ENCODE results near the gene BRD7. TPM values are rescaled to one million over a fixed set of nuclear protein-coding genes. Genes with fewer than 3 reads are reported as not detected.

BRD7 gene
- total and polyA plus RNA-seq, 2 donors (not counting 1 experiment from before 2014, with no cell fraction given) = 29.8 to 64.5 TPM

DNA sequence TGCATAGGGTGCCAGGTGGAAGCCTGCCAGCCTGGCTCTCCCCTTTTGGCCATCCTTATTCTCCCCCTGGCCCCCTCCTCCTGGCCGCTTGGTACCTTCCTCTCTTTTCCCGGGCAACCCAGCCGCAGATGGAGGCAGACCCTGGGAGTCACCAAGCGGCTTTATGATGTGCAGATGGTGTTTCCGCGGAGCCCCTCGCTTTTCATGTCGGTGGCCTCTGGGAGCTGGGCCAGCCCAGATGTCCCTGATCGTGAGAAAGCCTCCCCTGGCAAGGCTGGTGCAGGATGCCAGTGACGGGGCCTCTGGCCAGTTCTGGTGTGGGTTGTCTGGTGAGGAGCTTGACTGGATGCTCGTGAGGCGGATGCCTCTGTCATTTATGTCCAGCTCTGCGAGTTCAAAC is 18.0 kb upstream of the BRD7 start:
- Mint-ChIP-seq H3K4me3 (no peak overlapping the region), H3K27me3 (peaks cover 11% of the 10 kb centered on the region), H3K4me1 (peaks cover 2% of the 10 kb centered on the region), H3K27ac (no peak overlapping the region), H3K9me3 (ENCODE audit: insufficient read depth) (no peaks in the 10 kb centered on the region)
- Histone ChIP-seq H3K27ac (ENCODE audit: low read length in 2 of 2) (no peak overlapping the region), H3K36me3 (replicated peaks in 1 of 2; ENCODE audit: control extremely low read depth in 1 of 2, control insufficient read depth in 1 of 2, extremely low read depth in 1 of 2, insufficient read depth in 2 of 2, low read length in 1 of 2) (no peaks in the 10 kb centered on the region), H3K9me3 (ENCODE audit: control extremely low read depth in 1 of 3, control insufficient read depth in 2 of 3, insufficient read depth in 1 of 3, low read length in 2 of 3) (peaks cover 0 to 3% (median 0%) of the 10 kb centered on the region in 3 donors), H4K20me1 (ENCODE audit: control insufficient read depth, insufficient read depth, low read length, poor library complexity, severe bottlenecking) (no peaks in the 10 kb centered on the region), H3K4me3 (ENCODE audit: control extremely low read depth in 1 of 5, extremely low read depth in 1 of 5, insufficient read depth in 1 of 5, low read depth in 2 of 5, low read length in 4 of 5) (no peak overlapping the region), H3K4me1 (ENCODE audit: control insufficient read depth in 2 of 2, insufficient read depth in 2 of 2, low read length in 2 of 2) (no peaks in the 10 kb centered on the region), H3K9ac (ENCODE audit: low read length) (no peak overlapping the region), H3K4me2 (replicated peaks; ENCODE audit: low read depth, low read length, poor library complexity, severe bottlenecking) (no peak overlapping the region), H2AFZ (ENCODE audit: insufficient read depth, low read depth, low read length, poor library complexity, severe bottlenecking) (no peak overlapping the region), H3K27me3 (replicated peaks in 1 of 4; ENCODE audit: control extremely low read depth in 1 of 4, control insufficient read depth in 3 of 4, insufficient read depth in 4 of 4, low read length in 3 of 4) (peaks cover 0 to 9% (median 0%) of the 10 kb centered on the region in 4 experiments), H3K79me2 (ENCODE audit: control insufficient read depth, insufficient read depth, low read length) (no peaks in the 10 kb centered on the region)
- ChIA-PET CTCF (interaction anchor here (0.6 kb wide), 1 partner anchor 140 kb away, joined by 3 read pairs; no protein-coding TSS in a partner anchor), POLR2A (no interaction called here)
- intact Hi-C loops (cut with micrococcal nuclease) = no loop called here
- WGBS (ENCODE audit: insufficient coverage) = 96% methylated on average over 13 of the region's 13 CpGs
- DNase-seq (no peak), ATAC-seq (ENCODE audit: low read depth) (no peak)
- TF ChIP-seq, protein P1, sequence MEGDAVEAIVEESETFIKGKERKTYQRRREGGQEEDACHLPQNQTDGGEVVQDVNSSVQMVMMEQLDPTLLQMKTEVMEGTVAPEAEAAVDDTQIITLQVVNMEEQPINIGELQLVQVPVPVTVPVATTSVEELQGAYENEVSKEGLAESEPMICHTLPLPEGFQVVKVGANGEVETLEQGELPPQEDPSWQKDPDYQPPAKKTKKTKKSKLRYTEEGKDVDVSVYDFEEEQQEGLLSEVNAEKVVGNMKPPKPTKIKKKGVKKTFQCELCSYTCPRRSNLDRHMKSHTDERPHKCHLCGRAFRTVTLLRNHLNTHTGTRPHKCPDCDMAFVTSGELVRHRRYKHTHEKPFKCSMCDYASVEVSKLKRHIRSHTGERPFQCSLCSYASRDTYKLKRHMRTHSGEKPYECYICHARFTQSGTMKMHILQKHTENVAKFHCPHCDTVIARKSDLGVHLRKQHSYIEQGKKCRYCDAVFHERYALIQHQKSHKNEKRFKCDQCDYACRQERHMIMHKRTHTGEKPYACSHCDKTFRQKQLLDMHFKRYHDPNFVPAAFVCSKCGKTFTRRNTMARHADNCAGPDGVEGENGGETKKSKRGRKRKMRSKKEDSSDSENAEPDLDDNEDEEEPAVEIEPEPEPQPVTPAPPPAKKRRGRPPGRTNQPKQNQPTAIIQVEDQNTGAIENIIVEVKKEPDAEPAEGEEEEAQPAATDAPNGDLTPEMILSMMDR (IDR thresholded peaks at IDR 0.05) = no peak
- TF ChIP-seq EZH2 (IDR thresholded peaks at IDR 0.05; ENCODE audit: borderline replicate concordance, insufficient read depth, low read depth, low read length, poor library complexity, severe bottlenecking) = no peak

DNA sequence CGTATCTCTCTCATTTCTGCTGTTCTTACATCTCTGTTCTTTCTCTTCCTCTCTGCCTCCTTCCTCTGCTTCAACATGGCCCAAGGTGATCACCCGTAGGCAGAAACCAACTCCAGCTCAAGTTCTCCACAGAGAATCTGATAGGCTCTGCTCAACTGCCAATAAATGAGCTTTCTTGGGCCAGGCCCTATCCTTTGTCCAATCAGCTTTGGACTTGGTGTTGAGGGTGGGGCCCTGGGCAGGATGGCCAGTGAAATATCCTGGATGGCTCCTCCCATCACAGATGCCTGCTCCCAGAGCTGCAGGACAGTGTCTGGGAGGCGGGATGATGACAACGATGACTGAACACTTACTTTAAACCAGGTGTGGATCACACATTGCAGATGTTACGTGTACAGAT is 17.4 kb upstream of the BRD7 start:
- no peaks in the 10 kb centered on the region for H3K9me3 Mint-ChIP-seq (ENCODE audit: insufficient read depth)
- ATAC-seq (ENCODE audit: low read depth) = no peak

More for the DNA sequence above, 17.4 kb upstream of the BRD7 start:
- 74% methylated on average over 4 of the region's 5 CpGs for WGBS (ENCODE audit: insufficient coverage)
- Histone ChIP-seq H4K20me1 (ENCODE audit: control insufficient read depth, insufficient read depth, low read length, poor library complexity, severe bottlenecking) (no peaks in the 10 kb centered on the region), H3K27ac (ENCODE audit: low read length in 2 of 2) (no peak overlapping the region), H3K4me2 (replicated peaks; ENCODE audit: low read depth, low read length, poor library complexity, severe bottlenecking) (no peak overlapping the region), H3K4me1 (ENCODE audit: control insufficient read depth in 2 of 2, insufficient read depth in 2 of 2, low read length in 2 of 2) (no peaks in the 10 kb centered on the region), H3K4me3 (ENCODE audit: control extremely low read depth in 1 of 5, extremely low read depth in 1 of 5, insufficient read depth in 1 of 5, low read depth in 2 of 5, low read length in 4 of 5) (no peak overlapping the region), H3K27me3 (replicated peaks in 1 of 4; ENCODE audit: control extremely low read depth in 1 of 4, control insufficient read depth in 3 of 4, insufficient read depth in 4 of 4, low read length in 3 of 4) (peaks cover 0 to 9% (median 0%) of the 10 kb centered on the region in 4 experiments), H2AFZ (ENCODE audit: insufficient read depth, low read depth, low read length, poor library complexity, severe bottlenecking) (no peak overlapping the region), H3K79me2 (ENCODE audit: control insufficient read depth, insufficient read depth, low read length) (no peaks in the 10 kb centered on the region), H3K36me3 (replicated peaks in 1 of 2; ENCODE audit: control extremely low read depth in 1 of 2, control insufficient read depth in 1 of 2, extremely low read depth in 1 of 2, insufficient read depth in 2 of 2, low read length in 1 of 2) (no peaks in the 10 kb centered on the region), H3K9me3 (ENCODE audit: control extremely low read depth in 1 of 3, control insufficient read depth in 2 of 3, insufficient read depth in 1 of 3, low read length in 2 of 3) (peaks cover 0 to 3% (median 0%) of the 10 kb centered on the region in 3 donors), H3K9ac (ENCODE audit: low read length) (no peak overlapping the region)
- H3K4me1 Mint-ChIP-seq = peaks cover 2% of the 10 kb centered on the region
- TF ChIP-seq EZH2 (IDR thresholded peaks at IDR 0.05; ENCODE audit: borderline replicate concordance, insufficient read depth, low read depth, low read length, poor library complexity, severe bottlenecking) = no peak
- TF ChIP-seq, protein P1 (IDR thresholded peaks at IDR 0.05) = no peak
- no peak for DNase-seq
- H3K27me3 Mint-ChIP-seq = peaks cover 11% of the 10 kb centered on the region
- H3K4me3 Mint-ChIP-seq = no peak overlapping the region
- H3K27ac Mint-ChIP-seq = no peak overlapping the region
- intact Hi-C loops (cut with micrococcal nuclease) = no loop called here
- POLR2A ChIA-PET = interaction anchor here (0.7 kb wide), 1 partner anchor 44 kb away, joined by 3 read pairs; no protein-coding TSS in a partner anchor
- CTCF ChIA-PET = no interaction called here
